H1 (cell line): ENCODE results near the gene YIPF3. TPM values are rescaled to one million over a fixed set of nuclear protein-coding genes. Genes with fewer than 3 reads are reported as not detected.

ENCODE experiments used
- CTCF ChIA-PET: fragments of 300-600 bp; sonication (Branson Sonifier 250); formaldehyde crosslinking; loops from one replicate; lab custom pipeline; 2021; ENCODE audit not compliant: partially characterized antibody; lab: Charles Lee
- POLR2A ChIA-PET: fragments of 300-600 bp; sonication (Branson Sonifier 250); formaldehyde crosslinking; loops from one replicate; lab custom pipeline; 2021; ENCODE audit warnings: inconsistent platforms; ENCODE audit not compliant: partially characterized antibody; lab: Charles Lee
- DNase-seq, 2 experiments: peaks; one replicate each; pipeline versions ENCODE4 v3.0.0 to v3.0.0-alpha.2; 2010 to 2022; ENCODE audit warnings: low spot score in 2 of 2, low read depth in 1 of 2, mixed read lengths in 1 of 2
- FAIRE-seq: peaks from 2 replicates; lab custom pipeline; 2011; peaks lifted over from hg19 to GRCh38; lab: Jason Lieb, UNC
- H2AFZ ChIP-seq: 2 replicates; pipeline ENCODE4 v1.8.1; 2012; ENCODE audit warnings: low read length, inconsistent platforms
- H2AK5ac ChIP-seq: 2 replicates; pipeline ENCODE4 v1.6.1; 2013; ENCODE audit warnings: low read depth, low read length
- H2BK120ac ChIP-seq: replicated peaks from 2 replicates; pipeline ENCODE3; 2013; ENCODE audit warnings: low read depth, low read length, inconsistent platforms
- H2BK12ac ChIP-seq: 2 replicates; pipeline ENCODE4 v1.6.1; 2013; ENCODE audit warnings: low read depth, low read length
- H2BK15ac ChIP-seq: 2 replicates; pipeline ENCODE4 v1.6.1; 2013; ENCODE audit warnings: low read length
- H2BK20ac ChIP-seq: 2 replicates; pipeline ENCODE4 v1.6.1; 2013; ENCODE audit warnings: low read length
- H2BK5ac ChIP-seq: 2 replicates; pipeline ENCODE4 v1.6.1; 2013; ENCODE audit warnings: low read depth, low read length
- H3K14ac ChIP-seq: 2 replicates; pipeline ENCODE4 v1.6.1; 2013; ENCODE audit warnings: inconsistent platforms; ENCODE audit not compliant: insufficient read length
- H3K18ac ChIP-seq: 2 replicates; pipeline ENCODE4 v1.6.1; 2013; ENCODE audit warnings: low read length; ENCODE audit errors: extremely low read depth
- H3K23ac ChIP-seq: 2 replicates; pipeline ENCODE4 v1.6.1; 2013; ENCODE audit warnings: inconsistent platforms; ENCODE audit not compliant: insufficient read length
- H3K23me2 ChIP-seq: 2 replicates; pipeline ENCODE4 v1.6.1; 2013; ENCODE audit warnings: low read depth, low read length
- H3K27ac ChIP-seq: 2 replicates; pipeline ENCODE4 v1.6.1; 2011; ENCODE audit warnings: low read depth, low read length, inconsistent platforms
- H3K27me3 ChIP-seq, 4 experiments: replicated peaks in 1 of 4; 1 replicate in 1 of 4; 2 replicates in 3 of 4; pipeline versions ENCODE4 v1.6.1 to v1.8.1; 2011 to 2013; ENCODE audit warnings: low read length in 3 of 4, mild to moderate bottlenecking in 3 of 4, inconsistent platforms in 2 of 4, mixed read lengths in 2 of 4, moderate library complexity in 1 of 4; ENCODE audit not compliant: control insufficient read depth in 3 of 4, insufficient read depth in 3 of 4; ENCODE audit errors: extremely low read depth in 1 of 4
- H3K36me3 ChIP-seq, 4 experiments: 2 replicates each; pipeline versions ENCODE4 v1.6.1 to v1.8.1; 2011 to 2013; ENCODE audit warnings: mild to moderate bottlenecking in 4 of 4, low read length in 3 of 4, moderate library complexity in 2 of 4, control low read depth in 1 of 4, inconsistent platforms in 1 of 4; ENCODE audit not compliant: insufficient read depth in 4 of 4, control insufficient read depth in 2 of 4
- H3K4ac ChIP-seq: replicated peaks from 2 replicates; pipeline ENCODE3; 2013; ENCODE audit warnings: low read length, low read depth, mixed read lengths, inconsistent platforms; ENCODE audit not compliant: insufficient read length
- H3K4me1 ChIP-seq, 4 experiments: replicated peaks in 1 of 4; 1 replicate in 1 of 4; 2 replicates in 3 of 4; pipeline versions ENCODE4 v1.6.1 to v1.8.1; 2011 to 2013; ENCODE audit warnings: low read length in 3 of 4, inconsistent platforms in 2 of 4, mixed read lengths in 1 of 4; ENCODE audit not compliant: insufficient read depth in 4 of 4, control insufficient read depth in 3 of 4
- H3K4me2 ChIP-seq, 2 experiments: 2 replicates each; pipeline versions ENCODE4 v1.6.1 to v1.8.1; 2011 to 2013; ENCODE audit warnings: low read depth in 2 of 2, low read length in 2 of 2, control low read depth in 1 of 2, inconsistent platforms in 1 of 2, mild to moderate bottlenecking in 1 of 2; ENCODE audit not compliant: insufficient read depth in 1 of 2
- H3K4me3 ChIP-seq, 4 experiments: fragments of 200-600, 300-600 bp in 1 of 4; sonication (generic), shearing (Covaris generic), sonication (Bioruptor Twin) in 1 of 4; 2 replicates each; pipeline versions ENCODE4 v1.5.1 to v1.8.1; 2011 to 2016; ENCODE audit warnings: low read length in 4 of 4, low read depth in 3 of 4, control low read depth in 2 of 4, inconsistent platforms in 2 of 4, mild to moderate bottlenecking in 2 of 4, mixed read lengths in 1 of 4, moderate library complexity in 1 of 4; ENCODE audit not compliant: insufficient read depth in 2 of 4; ENCODE audit errors: extremely low read depth in 1 of 4
- H3K56ac ChIP-seq: replicated peaks from 2 replicates; pipeline ENCODE3; 2013; ENCODE audit warnings: low read depth, mild to moderate bottlenecking, mixed read lengths, low read length, inconsistent platforms; ENCODE audit not compliant: insufficient read length
- H3K79me1 ChIP-seq: 2 replicates; pipeline ENCODE4 v1.6.1; 2013; ENCODE audit warnings: low read depth, low read length, control low read depth
- H3K79me2 ChIP-seq, 2 experiments: 2 replicates each; pipeline versions ENCODE4 v1.6.1 to v1.8.1; 2012 to 2013; ENCODE audit warnings: low read length in 2 of 2, mild to moderate bottlenecking in 2 of 2, inconsistent platforms in 1 of 2; ENCODE audit not compliant: insufficient read depth in 2 of 2, control insufficient read depth in 1 of 2
- H3K9ac ChIP-seq, 4 experiments: replicated peaks in 1 of 4; 1 replicate in 1 of 4; 2 replicates in 3 of 4; pipeline versions ENCODE4 v1.6.1 to v1.8.1; 2011 to 2013; ENCODE audit warnings: low read depth in 3 of 4, low read length in 3 of 4, control low read depth in 2 of 4, mild to moderate bottlenecking in 2 of 4, moderate library complexity in 2 of 4, inconsistent platforms in 1 of 4; ENCODE audit errors: extremely low read depth in 1 of 4
- H3K9me3 ChIP-seq, 2 experiments: 2 replicates each; pipeline versions ENCODE4 v1.6.1 to v1.8.1; 2012 to 2013; ENCODE audit warnings: mild to moderate bottlenecking in 2 of 2, moderate library complexity in 2 of 2, control low read depth in 1 of 2, inconsistent platforms in 1 of 2, low read depth in 1 of 2, low read length in 1 of 2, mixed read lengths in 1 of 2; ENCODE audit not compliant: insufficient read depth in 2 of 2
- H4K20me1 ChIP-seq, 2 experiments: replicated peaks in 1 of 2; 2 replicates each; pipeline versions ENCODE3 to v1.8.1; 2011 to 2013; ENCODE audit warnings: inconsistent platforms in 2 of 2, low read length in 2 of 2, mild to moderate bottlenecking in 1 of 2; ENCODE audit not compliant: insufficient read depth in 2 of 2, control insufficient read depth in 1 of 2
- H4K5ac ChIP-seq: 2 replicates; pipeline ENCODE4 v1.6.1; 2013; ENCODE audit warnings: low read length, low read depth, mixed read lengths, inconsistent platforms; ENCODE audit not compliant: insufficient read length
- H4K8ac ChIP-seq: 2 replicates; pipeline ENCODE4 v1.8.0; 2013; ENCODE audit warnings: mild to moderate bottlenecking, moderate library complexity, low read length, inconsistent platforms; ENCODE audit not compliant: insufficient read depth; ENCODE audit errors: extremely low read depth
- H4K91ac ChIP-seq: replicated peaks from 2 replicates; pipeline ENCODE3; 2013; ENCODE audit warnings: low read length, mixed read lengths, inconsistent platforms; ENCODE audit not compliant: insufficient read length
- POLR2AphosphoS5 ChIP-seq: IDR thresholded peaks from 2 replicates; pipeline ENCODE4 v1.6.1; 2011; ENCODE audit warnings: low read depth, low read length
- RXRA ChIP-seq: IDR thresholded peaks from 2 replicates; pipeline ENCODE4 v1.6.1; 2011; ENCODE audit warnings: low read depth, mild to moderate bottlenecking, low read length, moderate library complexity; ENCODE audit not compliant: insufficient read depth
- WGBS, 2 experiments: shearing (Covaris generic) in 1 of 2; methylation state at CpG; one replicate each; pipeline versions ENCODE4 v1.1.6 to v1.1.7; 2013 to 2015; ENCODE audit warnings: low lambda C conversion rate in 2 of 2, mixed read lengths in 2 of 2, inconsistent platforms in 1 of 2, low coverage in 1 of 2, missing lambda C conversion rate in 1 of 2; ENCODE audit not compliant: insufficient replicate concordance in 2 of 2, insufficient coverage in 1 of 2, insufficient read length in 1 of 2; ENCODE audit errors: extremely low coverage in 1 of 2, missing lambda C conversion rate in 1 of 2; 5-methylcytosine and 5-hydroxymethylcytosine counted together
- polyA plus RNA-seq, 7 experiments: library from polyadenylated mRNA; depleted of rRNA in 3 of 7; stranded (reverse) in 5 of 7; unstranded in 2 of 7; fragments of >200 nt in 5 of 7; fragments of 200-250 nt in 2 of 7; gene quantifications; 1 replicate in 5 of 7; 2 replicates in 1 of 7; 4 replicates in 1 of 7; pipeline versions ENCODE4 v1.2.1 to v1.2.3, GENCODE V29; 2011 to 2013; ENCODE audit warnings: missing spikeins in 2 of 7, mixed read lengths in 2 of 7
- total RNA-seq: library from RNA; stranded (reverse); fragmentation: NEBNext Ultra II Directional; extraction: Animal tissue kit (Norgen Biotek cat#: 25700); gene quantifications from 2 replicates; pipeline ENCODE4 v1.2.1, GENCODE V29; 2021

Gene YIPF3
- total and polyA plus RNA-seq, 2 of the 8 experiments (the other 6 are each of a cell fraction or from before 2014, with no cell fraction given), result 77.2 to 225 TPM

- POLR2A ChIA-PET, result interaction anchor here (0.7 to 12.6 kb wide), 5 partner anchors 10 to 147 kb away, joined by 3 to 147 read pairs (median 5); partner anchors contain the start of genes POLR1C and YIPF3
- TF ChIP-seq POLR2AphosphoS5 (no peak), RXRA (no peak)
- TF ChIP-seq, all 59 proteins: peak for 0
Observed at GRCh38 chr6:43502666-43503065, 14.1 kb downstream of the YIPF3 start.

More at GRCh38 chr6:43502666-43503065, 14.1 kb downstream of the YIPF3 start:
- Histone ChIP-seq H3K14ac (no peak overlapping the region), H2BK12ac (no peak overlapping the region), H2BK120ac (no peak overlapping the region), H2AK5ac (no peak overlapping the region), H2BK15ac (no peak overlapping the region), H3K23me2 (no peaks in the 10 kb centered on the region), H3K79me1 (no peaks in the 10 kb centered on the region), H4K20me1 (peaks cover 0 to 11% of the 10 kb centered on the region in 2 experiments), H3K27ac (no peak overlapping the region), H4K91ac (no peak overlapping the region), H4K8ac (no peak overlapping the region), H3K4me3 (no peak overlapping the region), H3K9ac (no peak overlapping the region), H3K4me1 (no peaks in the 10 kb centered on the region), H4K5ac (no peak overlapping the region), H3K9me3 (no peaks in the 10 kb centered on the region), H3K79me2 (no peaks in the 10 kb centered on the region), H3K36me3 (peaks cover 19 to 50% (median 40%) of the 10 kb centered on the region in 4 experiments; a peak in 7 of 8 replicates), H3K23ac (no peak overlapping the region), H3K56ac (no peak overlapping the region), H2BK5ac (no peak overlapping the region), H2AFZ (no peak overlapping the region), H2BK20ac (no peak overlapping the region), H3K18ac (no peak overlapping the region), H3K4me2 (no peak overlapping the region), H3K4ac (no peak overlapping the region), H3K27me3 (no peaks in the 10 kb centered on the region)
- CTCF ChIA-PET, result interaction anchor here (0.8 to 31.7 kb wide), 8 partner anchors 8 to 207 kb away, joined by 3 to 536 read pairs (median 5); partner anchors contain the start of genes DLK2, LRRC73 and TJAP1
- no peak for DNase-seq
- no peak for FAIRE-seq
- 87% methylated on average over 3 of the region's 4 CpGs; no CpG with 5 or more reads in 1 of the 2 experiments for WGBS, 2 experiments
